AG10803 (cell line): ENCODE results near the gene HAND1.

ENCODE experiments used
- DNase-seq: peaks from one replicate; pipeline ENCODE4 v3.0.0; 2010; ENCODE audit warnings: low read depth
- H3K4me3 ChIP-seq: 2 replicates; pipeline ENCODE4 v1.5.1; 2011; ENCODE audit warnings: mild to moderate bottlenecking, low read length, control low read depth
- CTCF ChIP-seq: conservative IDR thresholded peaks from 2 replicates; pipeline ENCODE4 v1.5.1; 2011; ENCODE audit warnings: mild to moderate bottlenecking, low read length, control low read depth, inconsistent platforms

Gene HAND1

DNA sequence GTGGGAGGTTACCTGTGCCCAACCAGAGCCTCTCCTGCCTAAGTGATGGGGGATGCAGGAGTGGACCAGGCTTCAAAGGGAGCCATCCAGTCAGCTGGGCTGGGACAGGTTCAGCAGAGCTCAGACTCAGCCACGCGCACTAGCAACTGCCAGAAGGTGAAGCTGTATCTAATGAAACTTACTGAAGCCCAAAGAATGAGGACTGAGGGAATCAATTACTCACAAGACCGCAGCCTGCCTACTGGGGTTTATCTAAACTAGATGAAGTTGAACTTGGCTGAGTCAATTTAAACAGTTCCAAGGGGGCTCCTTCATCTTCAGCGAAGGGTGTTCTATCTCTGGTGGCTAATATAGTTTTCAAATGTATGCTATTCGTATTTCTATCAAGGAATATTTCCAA lies 11.4 kb downstream of the HAND1 start:
- DNase-seq = no peak
- no peak for TF ChIP-seq CTCF
- H3K4me3 ChIP-seq = no peak overlapping the region

DNA sequence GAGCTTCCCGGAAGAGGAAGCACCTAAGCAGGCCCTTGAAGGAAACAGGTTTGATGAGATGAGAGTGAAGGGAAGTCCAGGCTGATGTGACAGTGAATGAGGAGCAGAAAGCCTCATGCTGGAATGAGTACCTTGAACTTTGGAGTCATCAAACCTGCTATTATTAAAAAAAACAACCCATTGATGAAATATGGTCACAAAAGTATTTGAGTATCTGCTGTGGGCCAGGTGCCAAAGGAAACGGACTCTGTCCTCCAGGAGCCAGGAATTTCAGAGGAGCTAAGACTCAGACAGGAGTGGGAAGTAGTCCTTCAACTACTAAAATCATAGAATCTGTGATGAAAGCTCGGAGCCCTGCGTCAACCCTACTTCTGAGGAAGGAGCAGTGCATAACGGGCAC lies 11.9 kb downstream of the HAND1 start:
- no peak for DNase-seq
- no peak for TF ChIP-seq CTCF
- H3K4me3 ChIP-seq = no peak overlapping the region

DNA sequence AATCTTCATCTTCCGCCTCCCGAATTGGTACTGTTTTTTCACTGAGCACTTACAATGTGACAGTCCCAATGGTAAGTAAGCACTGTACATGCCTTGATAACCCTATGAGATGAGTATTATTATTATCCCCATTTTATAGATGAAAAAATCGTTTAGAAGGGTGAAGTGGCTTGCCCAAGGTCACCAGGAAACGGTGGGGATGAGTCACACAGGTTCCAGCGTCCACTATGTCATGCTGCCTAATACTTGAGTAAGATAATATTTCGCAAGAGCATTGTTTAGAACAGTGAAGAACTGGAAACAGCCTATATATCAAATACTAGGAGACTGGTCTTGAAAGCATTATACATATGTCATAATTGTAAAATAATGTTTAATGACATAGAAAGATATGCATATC lies 12.9 kb downstream of the HAND1 start:
- H3K4me3 ChIP-seq = no peak overlapping the region
- DNase-seq = peak; percentile 60
- TF ChIP-seq CTCF = no peak

GRCh38 chr5:154464438-154464837 lies 13.6 kb downstream of the HAND1 start:
- DNase-seq = no peak
- TF ChIP-seq CTCF = no peak
- H3K4me3 ChIP-seq = no peak overlapping the region

GRCh38 chr5:154461531-154461930 lies 16.5 kb downstream of the HAND1 start:
- no peak overlapping the region for H3K4me3 ChIP-seq
- DNase-seq = peak; percentile 40
- peak; percentile 26 for TF ChIP-seq CTCF

DNA sequence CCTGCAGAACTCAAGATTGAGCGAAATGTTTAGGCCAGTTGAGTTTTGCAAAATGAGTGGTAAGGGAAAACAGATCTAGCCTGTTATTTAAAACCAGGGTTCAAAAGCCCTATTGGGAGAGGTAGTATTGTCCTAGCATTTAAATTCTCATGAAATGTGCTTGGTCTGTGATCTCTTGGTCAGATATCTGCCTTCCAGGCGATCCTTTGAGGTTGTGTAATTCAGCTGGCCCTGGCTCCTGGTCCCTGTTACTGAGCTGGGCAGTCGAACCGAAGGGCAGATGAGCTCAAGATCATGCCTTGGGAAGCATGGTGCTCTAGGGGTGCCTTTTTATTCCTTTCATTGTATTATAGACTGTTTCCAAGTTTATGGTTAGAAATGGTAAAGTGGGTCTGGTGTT lies 17.9 kb downstream of the HAND1 start:
- DNase-seq = no peak
- no peak for TF ChIP-seq CTCF
- H3K4me3 ChIP-seq = no peak overlapping the region

- TF ChIP-seq CTCF = no peak
- DNase-seq = no peak
- no peak overlapping the region for H3K4me3 ChIP-seq
Observed at GRCh38 chr5:154459015-154459414, 19.0 kb downstream of the HAND1 start.
